Activated T-helper 1 cell treated with anti-CD3 and anti-CD28 coated beads, Interleukin-12 subunit alpha, Interleukin-12 subunit beta, Interleukin-2, Interleukin-4 antibody, amounts not matched to agents 30 ng/mL and 10 ng/mL and 1 ng/mL, durations not matched to agents 14 hours and 24 hours and 36 hours (primary cell): Measurements from ENCODE around the gene PAFAH2. TPM values are rescaled to one million over a fixed set of nuclear protein-coding genes. Genes with fewer than 3 reads are reported as not detected.

Experiments used
- DNase-seq: peaks from one replicate; pipeline ENCODE4 v3.0.0; 2021; ENCODE audit warnings: low spot score
- H3K27ac Mint-ChIP-seq: one replicate; pipeline ENCODE4 v1.8.0; 2021; ENCODE audit warnings: mild to moderate bottlenecking, mixed read lengths
- H3K27me3 Mint-ChIP-seq: one replicate; pipeline ENCODE4 v1.8.0; 2022; ENCODE audit warnings: mild to moderate bottlenecking, moderate library complexity, mixed read lengths; ENCODE audit not compliant: insufficient read depth
- H3K36me3 Mint-ChIP-seq: one replicate; pipeline ENCODE4 v1.8.0; 2021; ENCODE audit warnings: low read depth, mixed read lengths
- H3K4me1 Mint-ChIP-seq: one replicate; pipeline ENCODE4 v1.8.0; 2021; ENCODE audit warnings: low read depth, mixed read lengths
- H3K4me3 Mint-ChIP-seq: one replicate; pipeline ENCODE4 v1.8.0; 2021; ENCODE audit warnings: mild to moderate bottlenecking, moderate library complexity, mixed read lengths
- H3K9me3 Mint-ChIP-seq: one replicate; pipeline ENCODE4 v1.8.0; 2021; ENCODE audit warnings: mixed read lengths
- intact Hi-C: fragments of 100-400 bp; cut with micrococcal nuclease; formaldehyde crosslinking; loops from one replicate; pipeline ENCODE4 v1.15.1; 2024
- total RNA-seq: library from RNA; stranded (reverse); gene quantifications from 2 replicates; pipeline ENCODE4 v1.2.3, GENCODE V29; 2022

The PAFAH2 gene
- total RNA-seq, result 8.0 and 9.0 TPM in 2 replicates

DNA sequence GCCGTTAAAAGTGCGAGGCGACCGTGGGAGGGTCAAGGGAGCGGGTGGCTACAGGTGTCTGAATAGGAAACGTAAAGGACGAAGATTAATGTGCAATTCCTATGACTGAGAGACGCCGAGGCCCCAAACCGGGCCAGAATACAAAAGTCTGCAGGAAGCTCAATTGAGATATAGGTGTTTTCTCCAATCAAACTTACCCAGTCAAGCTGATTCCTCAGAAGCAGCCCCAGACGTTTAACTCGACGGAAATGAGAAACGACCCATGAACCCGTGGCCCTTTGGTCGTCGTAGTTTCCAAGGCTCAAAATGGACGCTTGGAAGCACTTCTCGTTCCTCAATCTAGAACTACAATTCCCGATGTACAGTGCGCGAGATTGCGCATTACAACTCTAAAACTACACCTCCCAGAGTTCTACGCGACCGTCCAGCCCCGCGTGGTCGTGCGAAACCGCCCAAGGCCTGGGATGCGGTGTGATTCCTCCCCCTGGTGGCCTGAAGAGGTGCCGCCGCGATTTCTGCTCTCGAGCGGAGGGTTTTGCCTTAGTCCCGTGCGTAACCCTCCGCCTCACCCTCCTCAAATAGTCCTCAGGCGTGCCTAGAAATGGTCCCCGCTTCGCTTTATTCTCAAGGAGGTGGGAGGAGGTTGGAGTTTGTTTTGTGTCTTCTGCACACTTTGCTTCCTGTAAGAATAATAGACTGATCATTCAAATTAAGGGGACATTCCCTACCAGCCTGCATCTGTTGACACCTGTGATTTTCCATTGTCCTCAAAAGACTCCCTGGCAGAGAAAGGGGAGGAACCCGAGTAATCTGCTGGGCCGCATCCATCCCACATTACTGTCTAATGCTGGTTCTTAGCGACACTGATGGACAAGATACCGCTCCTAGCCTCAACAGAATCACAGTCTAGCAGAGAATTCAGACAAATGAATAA is at the start of gene PAFAH2:
TSS of gene PAFAH2 (minus strand) at position 236 of the 934 bp plus-strand sequence. CDS start 7,247 bp downstream, outside the sequence.
- DNase-seq, result peak; percentile 96
- H3K4me3 Mint-ChIP-seq, result peak within 1 kb of the TSS; percentile 98
- H3K4me1 Mint-ChIP-seq, result peaks cover 18% of the 10 kb centered on the region
- H3K27ac Mint-ChIP-seq, result peak within 1 kb of the TSS; percentile 98
- H3K9me3 Mint-ChIP-seq, result no peaks in the 10 kb centered on the region
- H3K36me3 Mint-ChIP-seq, result peaks cover 2% of the 10 kb centered on the region
- no peaks in the 10 kb centered on the region for H3K27me3 Mint-ChIP-seq
- intact Hi-C loops, result loop anchor here (1.0 to 5.0 kb wide), 8 partner anchors 27 to 751 kb away; partner anchors contain the start of genes AUNIP, PDIK1L and RSRP1

DNA sequence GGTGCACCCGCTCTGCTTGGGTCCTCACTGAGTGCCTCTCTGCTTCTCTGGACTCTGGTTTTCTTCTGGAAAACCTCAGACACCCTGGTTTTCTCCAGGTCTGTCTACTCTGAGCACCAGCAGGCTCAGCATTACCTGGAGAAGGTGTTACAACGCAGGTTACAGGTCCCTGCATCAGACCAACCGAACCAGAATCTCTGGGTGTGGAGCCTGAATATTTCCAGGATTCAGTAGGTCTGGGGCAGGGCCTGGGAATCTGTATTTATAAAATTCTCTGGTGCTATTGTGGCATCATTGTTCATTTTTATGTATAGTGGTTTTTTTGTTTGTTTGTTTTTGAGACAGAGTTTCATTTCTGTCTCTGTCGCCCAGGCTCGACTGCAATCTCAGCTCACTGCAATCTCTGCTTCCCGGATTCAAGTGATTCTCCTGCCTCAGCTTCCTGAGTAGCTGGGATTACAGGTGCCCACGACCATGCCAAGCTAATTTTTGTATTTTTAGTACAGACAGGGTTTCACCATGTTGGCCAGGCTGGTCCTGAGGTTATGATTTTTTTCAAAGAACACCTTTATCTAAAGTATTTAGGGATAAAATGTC is 49.5 kb upstream of the PAFAH2 start:
- Mint-ChIP-seq H3K4me1 (peaks cover 6% of the 10 kb centered on the region), H3K9me3 (no peaks in the 10 kb centered on the region), H3K27me3 (peaks cover 71% of the 10 kb centered on the region), H3K27ac (no peak overlapping the region), H3K36me3 (no peaks in the 10 kb centered on the region), H3K4me3 (no peak overlapping the region)
- intact Hi-C loops, result no loop called here
- no peak for DNase-seq

DNA sequence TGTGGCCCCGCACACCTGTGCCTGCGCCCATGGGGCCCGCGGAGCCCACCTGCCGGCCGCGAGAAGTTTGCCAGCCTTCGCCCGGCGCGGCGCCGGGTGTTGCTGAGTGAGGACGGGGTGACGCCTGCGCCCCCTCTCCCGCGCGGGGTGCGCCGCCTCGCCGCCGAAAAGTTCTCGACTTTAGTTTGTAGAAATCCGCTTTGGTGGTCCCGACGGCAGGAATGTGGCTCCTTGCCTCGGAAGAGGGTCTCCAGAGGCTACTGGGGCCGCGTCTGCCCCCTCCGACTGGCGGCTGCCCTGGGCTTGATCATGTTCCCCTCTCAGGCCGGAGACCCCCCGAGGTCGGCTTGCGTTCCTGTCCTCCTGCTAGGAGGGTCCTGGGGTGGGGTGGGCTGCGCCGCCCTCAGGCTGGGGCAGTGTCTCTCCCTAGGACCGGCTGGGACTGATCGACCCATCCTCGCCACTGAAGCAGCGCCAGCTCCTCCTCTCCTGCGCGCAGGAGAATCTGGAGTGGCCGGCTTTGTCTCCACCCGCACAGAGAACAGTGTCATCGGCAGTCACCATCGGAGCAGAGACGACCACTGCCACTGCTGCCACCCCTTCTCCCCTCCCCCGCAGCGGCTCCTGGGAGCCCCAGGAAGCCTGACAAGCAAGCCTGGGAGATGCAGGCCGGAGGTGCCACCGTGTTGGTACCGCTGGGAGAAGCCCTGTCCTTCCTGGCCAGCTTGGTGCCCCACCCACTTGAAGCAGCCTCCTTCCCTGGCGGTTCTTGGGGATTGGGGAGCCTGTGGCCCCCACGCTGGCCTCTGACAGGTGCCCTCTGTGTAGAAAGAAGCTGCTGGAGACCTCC is 48.6 kb upstream of the PAFAH2 start:
- H3K27ac Mint-ChIP-seq, result no peak overlapping the region
- no peaks in the 10 kb centered on the region for H3K9me3 Mint-ChIP-seq
- no peak for DNase-seq
- peaks cover 65% of the 10 kb centered on the region for H3K27me3 Mint-ChIP-seq
- H3K4me3 Mint-ChIP-seq, result no peak overlapping the region
- no peaks in the 10 kb centered on the region for H3K36me3 Mint-ChIP-seq
- intact Hi-C loops, result no loop called here
- H3K4me1 Mint-ChIP-seq, result peaks cover 6% of the 10 kb centered on the region

DNA sequence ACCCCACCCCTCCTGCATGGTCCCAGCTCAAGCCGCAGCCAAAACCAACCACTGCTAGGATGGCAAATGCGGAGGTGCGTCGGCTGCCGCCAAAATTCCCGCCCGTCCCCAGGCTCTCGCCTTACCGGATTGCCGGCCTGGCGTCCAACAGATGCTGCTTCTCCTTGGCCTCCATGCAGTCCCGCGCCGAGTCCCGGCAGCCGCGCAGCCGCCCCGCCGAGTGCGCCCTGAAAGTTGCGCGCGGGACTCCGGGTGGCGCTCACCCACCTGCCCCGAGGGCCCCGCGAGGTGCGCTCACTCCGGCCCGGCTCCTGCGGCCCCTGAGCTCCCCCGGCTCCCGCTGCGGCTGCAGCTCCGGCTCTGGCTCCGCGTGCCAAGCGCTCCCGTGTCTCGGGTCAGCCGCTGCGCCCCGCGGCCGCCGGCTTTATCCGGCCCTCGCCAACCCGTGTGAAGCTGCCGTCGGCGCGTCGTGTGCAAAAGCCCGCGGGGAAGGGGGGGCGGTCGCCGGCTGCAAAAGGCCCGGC is 47.9 kb upstream of the PAFAH2 start, which contains the start of gene SLC30A2:
TSS of gene SLC30A2 (minus strand) at position 397 of the 524 bp plus-strand sequence. CDS start at position 175, 222 bp downstream.
- no peak for DNase-seq
- H3K4me1 Mint-ChIP-seq, result no peaks in the 10 kb centered on the region
- intact Hi-C loops, result no loop called here
- peaks cover 62% of the 10 kb centered on the region for H3K27me3 Mint-ChIP-seq
- H3K4me3 Mint-ChIP-seq, result no peak within 1 kb of the TSS
- H3K9me3 Mint-ChIP-seq, result no peaks in the 10 kb centered on the region
- H3K36me3 Mint-ChIP-seq, result no peaks in the 10 kb centered on the region
- H3K27ac Mint-ChIP-seq, result peak within 1 kb of the TSS; percentile 58

DNA sequence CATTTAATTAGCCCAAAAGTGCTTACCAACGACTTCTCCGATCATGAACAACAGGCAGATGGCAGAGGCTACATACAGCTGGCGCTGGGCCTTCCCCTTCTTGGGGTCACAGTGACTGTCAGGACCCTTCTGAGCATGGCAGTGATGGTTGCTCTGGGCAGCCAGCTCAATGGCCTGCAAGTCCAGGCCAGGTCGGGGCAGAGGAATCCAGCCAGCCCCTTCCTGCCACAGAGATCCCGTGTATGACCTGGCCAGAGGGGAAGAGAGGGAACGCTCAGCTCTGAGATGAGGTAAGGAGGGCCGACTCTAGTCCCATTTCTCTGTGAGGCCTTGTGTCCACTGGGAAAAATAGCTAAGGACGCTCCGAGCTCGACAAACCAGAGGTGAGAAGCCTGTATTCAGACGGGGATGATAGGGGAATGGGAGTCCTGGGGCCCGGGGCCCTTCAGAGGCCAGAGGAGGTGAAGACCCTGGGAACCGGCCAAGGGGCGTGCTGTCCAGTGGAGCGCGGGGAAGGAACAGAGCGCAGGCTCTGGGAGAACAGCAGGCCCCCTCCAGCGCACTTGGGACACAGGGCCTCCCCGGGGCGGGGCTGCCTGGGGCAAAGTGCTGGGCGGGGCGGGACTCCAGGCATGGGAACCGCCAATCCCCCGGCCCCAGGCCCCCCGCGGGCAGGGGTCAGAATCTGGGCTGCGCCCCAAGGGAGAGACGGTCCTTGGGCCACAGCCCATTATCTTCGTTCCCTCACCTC is 47.3 kb upstream of the PAFAH2 start:
- intact Hi-C loops, result no loop called here

DNA sequence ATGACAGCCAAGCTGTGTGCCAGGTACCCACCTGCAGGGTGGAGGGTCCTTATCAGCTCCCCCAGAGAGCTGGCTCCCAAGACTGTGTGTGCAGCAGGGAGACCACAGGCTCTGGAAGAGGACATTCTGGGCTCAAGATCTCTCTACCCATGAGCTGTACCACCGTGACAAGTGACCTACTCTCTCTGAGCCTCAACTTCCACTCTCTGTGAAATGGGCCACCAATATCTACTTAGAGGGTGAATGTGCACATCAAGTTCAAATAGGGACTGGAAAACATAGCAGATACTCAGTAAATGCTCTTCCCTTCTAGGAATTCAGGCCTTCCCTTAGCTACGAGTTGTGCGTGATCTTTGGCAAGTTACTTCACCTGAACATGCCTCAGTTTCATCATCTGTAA is 46.6 kb upstream of the PAFAH2 start:
- no peak overlapping the region for H3K4me3 Mint-ChIP-seq
- H3K9me3 Mint-ChIP-seq, result no peaks in the 10 kb centered on the region
- H3K27me3 Mint-ChIP-seq, result peaks cover 50% of the 10 kb centered on the region
- H3K27ac Mint-ChIP-seq, result no peak overlapping the region
- H3K4me1 Mint-ChIP-seq, result no peaks in the 10 kb centered on the region
- no peak for DNase-seq
- intact Hi-C loops, result no loop called here
- no peaks in the 10 kb centered on the region for H3K36me3 Mint-ChIP-seq

More for the DNA sequence above, 47.3 kb upstream of the PAFAH2 start:
- no peaks in the 10 kb centered on the region for H3K9me3 Mint-ChIP-seq
- H3K36me3 Mint-ChIP-seq, result no peaks in the 10 kb centered on the region
- peaks cover 57% of the 10 kb centered on the region for H3K27me3 Mint-ChIP-seq
- no peak for DNase-seq
- no peaks in the 10 kb centered on the region for H3K4me1 Mint-ChIP-seq
- no peak overlapping the region for H3K4me3 Mint-ChIP-seq
- peak overlapping the region; percentile 58 for H3K27ac Mint-ChIP-seq

DNA sequence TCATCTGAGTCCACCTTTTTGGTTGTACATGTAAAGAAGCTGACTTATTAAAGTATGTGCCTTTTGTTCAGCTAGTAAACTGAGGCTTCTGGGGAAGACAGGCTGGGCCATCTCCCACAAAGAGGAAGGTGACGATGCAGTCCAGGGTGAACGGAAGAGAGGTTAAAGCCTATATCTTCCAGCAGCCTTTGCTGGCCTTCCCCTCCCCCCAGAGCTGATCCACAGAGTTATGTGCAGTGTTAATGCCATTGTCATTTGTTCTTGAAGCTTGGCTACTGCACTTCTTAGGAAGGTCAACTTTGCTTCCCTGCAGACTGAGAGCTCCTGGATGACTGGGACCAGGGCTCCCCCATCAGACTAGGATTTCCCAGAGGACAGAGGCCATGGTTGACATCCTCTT is 45.9 kb upstream of the PAFAH2 start:
- DNase-seq, result no peak
- peaks cover 49% of the 10 kb centered on the region for H3K27me3 Mint-ChIP-seq
- H3K4me3 Mint-ChIP-seq, result no peak overlapping the region
- no peak overlapping the region for H3K27ac Mint-ChIP-seq
- intact Hi-C loops, result no loop called here
- H3K4me1 Mint-ChIP-seq, result no peaks in the 10 kb centered on the region
- H3K9me3 Mint-ChIP-seq, result no peaks in the 10 kb centered on the region
- no peaks in the 10 kb centered on the region for H3K36me3 Mint-ChIP-seq

DNA sequence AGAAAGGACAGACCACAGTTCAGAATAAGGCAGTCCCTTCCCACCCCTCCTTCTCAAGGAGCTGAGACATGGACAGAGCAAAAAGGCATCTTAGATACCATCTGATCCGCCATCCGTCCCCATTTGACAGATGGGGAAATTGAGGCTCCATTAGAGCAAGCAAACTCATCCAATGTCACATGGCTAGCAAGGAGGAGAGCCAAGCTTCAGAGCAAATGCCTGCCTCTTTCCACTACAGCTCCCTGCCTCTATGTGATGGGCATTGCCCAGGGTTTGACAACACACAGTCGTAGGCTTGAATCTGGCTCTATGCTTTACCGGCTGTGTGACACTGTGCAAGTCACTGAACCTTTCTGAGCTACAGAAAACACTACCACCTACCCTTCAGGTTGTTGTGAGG is 44.1 kb upstream of the PAFAH2 start:
- Mint-ChIP-seq H3K4me1 (no peaks in the 10 kb centered on the region), H3K4me3 (no peak overlapping the region), H3K27ac (no peak overlapping the region), H3K36me3 (no peaks in the 10 kb centered on the region), H3K9me3 (no peaks in the 10 kb centered on the region), H3K27me3 (peaks cover 34% of the 10 kb centered on the region)
- no peak for DNase-seq
- intact Hi-C loops, result no loop called here

DNA sequence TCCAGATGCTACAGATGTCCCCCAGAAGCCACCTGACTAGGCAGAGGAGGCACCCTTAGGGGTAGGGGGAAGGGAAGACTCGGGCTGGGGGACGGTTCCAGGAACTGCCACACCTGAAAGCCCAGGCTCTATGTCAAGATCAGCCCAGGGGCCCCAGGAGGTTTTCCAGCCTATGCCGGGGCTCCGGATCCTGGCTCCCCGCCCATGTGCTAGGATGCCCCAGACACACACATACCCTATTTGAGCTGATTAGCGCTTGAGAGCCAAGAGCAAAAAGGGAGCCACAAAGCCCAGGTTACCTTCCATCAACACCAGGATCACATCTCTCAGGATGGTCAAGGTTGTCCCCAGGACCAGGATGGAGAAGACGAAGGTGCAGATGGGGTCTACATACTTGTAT is 43.5 kb upstream of the PAFAH2 start:
- H3K27ac Mint-ChIP-seq, result no peak overlapping the region
- H3K4me1 Mint-ChIP-seq, result no peaks in the 10 kb centered on the region

DNA sequence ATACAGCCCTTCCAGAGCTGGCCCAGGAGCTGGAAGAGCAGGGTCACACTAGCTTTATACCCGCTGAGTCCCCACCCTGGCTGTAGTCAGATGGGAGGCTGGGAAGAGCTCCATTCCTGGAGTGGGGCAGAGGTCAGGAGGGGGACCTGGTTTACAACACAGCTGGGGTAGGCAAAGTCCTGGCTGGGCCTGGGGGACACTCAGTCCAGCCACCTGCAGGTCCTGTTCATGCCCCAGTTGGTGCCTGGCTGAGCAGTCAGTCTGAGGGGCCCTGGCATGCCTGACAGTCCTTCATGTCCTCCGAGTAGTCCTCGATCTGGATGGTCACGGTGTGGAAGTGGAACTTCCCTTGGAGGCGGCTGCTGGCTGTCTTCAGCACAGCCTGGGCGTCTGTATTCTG is 41.0 kb upstream of the PAFAH2 start:
- H3K4me1 Mint-ChIP-seq, result peaks cover 17% of the 10 kb centered on the region
- no peaks in the 10 kb centered on the region for H3K9me3 Mint-ChIP-seq
- no peak for DNase-seq
- no peak overlapping the region for H3K27ac Mint-ChIP-seq
- no peak overlapping the region for H3K4me3 Mint-ChIP-seq
- H3K27me3 Mint-ChIP-seq, result peaks cover 30% of the 10 kb centered on the region
- intact Hi-C loops, result loop anchor here (5.0 kb wide), 1 partner anchor 378 kb away; no protein-coding TSS in a partner anchor
- H3K36me3 Mint-ChIP-seq, result no peaks in the 10 kb centered on the region

More for the DNA sequence above, 43.5 kb upstream of the PAFAH2 start:
- no peak for DNase-seq
- no peaks in the 10 kb centered on the region for H3K9me3 Mint-ChIP-seq
- H3K4me3 Mint-ChIP-seq, result no peak overlapping the region
- intact Hi-C loops, result no loop called here
- peaks cover 31% of the 10 kb centered on the region for H3K27me3 Mint-ChIP-seq
- H3K36me3 Mint-ChIP-seq, result no peaks in the 10 kb centered on the region

DNA sequence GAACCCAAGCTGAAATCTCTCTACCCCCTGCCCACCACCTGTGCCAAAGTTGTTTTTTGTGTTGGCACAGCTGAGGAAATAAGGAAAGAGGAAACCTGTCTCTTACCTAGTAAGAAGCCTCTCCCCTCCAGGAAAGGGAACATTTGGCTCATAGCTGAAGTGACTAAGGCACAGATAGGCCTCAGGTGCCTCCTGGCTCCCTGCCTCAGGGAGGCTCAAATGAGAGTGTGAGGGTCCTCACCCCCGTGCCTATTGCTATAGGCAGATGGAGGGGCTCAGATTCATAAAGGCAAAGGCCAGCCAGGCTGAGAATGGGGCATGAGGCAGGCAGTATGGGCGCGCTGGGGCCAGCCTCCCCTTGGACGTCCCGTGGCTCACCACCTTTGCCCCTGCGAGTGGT is 40.6 kb upstream of the PAFAH2 start:
- intact Hi-C loops, result loop anchor here (5.0 kb wide), 1 partner anchor 379 kb away; no protein-coding TSS in a partner anchor
- Mint-ChIP-seq H3K4me1 (peaks cover 17% of the 10 kb centered on the region), H3K27me3 (peaks cover 27% of the 10 kb centered on the region), H3K27ac (no peak overlapping the region), H3K4me3 (no peak overlapping the region), H3K36me3 (no peaks in the 10 kb centered on the region), H3K9me3 (no peaks in the 10 kb centered on the region)
- no peak for DNase-seq

DNA sequence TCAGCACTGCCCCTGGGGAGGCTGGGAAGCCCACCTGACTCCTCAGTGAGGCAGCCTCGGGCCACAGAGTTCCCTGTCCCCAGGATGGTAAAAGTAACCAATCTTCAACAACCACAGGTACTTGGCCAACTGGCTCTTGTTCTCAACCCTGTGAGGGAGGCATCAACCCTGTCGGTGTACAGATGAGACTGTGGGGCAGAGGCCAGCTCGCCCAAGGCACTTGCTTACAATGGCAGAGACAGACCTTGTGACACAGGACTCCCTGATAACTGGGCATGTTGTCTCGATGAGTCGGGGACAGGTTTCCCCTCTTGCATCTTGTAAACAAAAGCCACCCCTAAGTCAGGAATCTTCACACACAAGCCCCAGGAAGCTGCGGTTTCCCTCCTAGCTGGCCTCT is 40.0 kb upstream of the PAFAH2 start:
- Mint-ChIP-seq H3K27ac (no peak overlapping the region), H3K27me3 (peaks cover 22% of the 10 kb centered on the region), H3K9me3 (no peaks in the 10 kb centered on the region)

More for the DNA sequence above, 40.0 kb upstream of the PAFAH2 start:
- intact Hi-C loops, result loop anchor here (2.0 to 5.0 kb wide), 2 partner anchors 269 to 379 kb away; partner anchors contain the start of gene UBXN11
- no peak overlapping the region for H3K4me3 Mint-ChIP-seq
- peaks cover 17% of the 10 kb centered on the region for H3K4me1 Mint-ChIP-seq
- DNase-seq, result no peak
- H3K36me3 Mint-ChIP-seq, result no peaks in the 10 kb centered on the region
